HepG2 (cell line): Measurements from ENCODE around the gene TNFSF13. TPM values are rescaled to one million over a fixed set of nuclear protein-coding genes. Genes with fewer than 3 reads are reported as not detected.

Experiments
- CEBPG ChIP-seq: IDR thresholded peaks from 2 replicates; pipeline ENCODE4 v1.6.1; 2016
- DMAP1 ChIP-seq: IDR thresholded peaks from 2 replicates; pipeline ENCODE4 v1.6.1; 2016
- DRAP1 ChIP-seq: IDR thresholded peaks from 2 replicates; pipeline ENCODE4 v1.6.1; 2016; ENCODE audit warnings: missing genetic modification reagents, missing compliant biosample characterization
- FOXJ3 ChIP-seq: sonication (generic); formaldehyde crosslinking; IDR thresholded peaks from 2 replicates; pipeline ENCODE4 v1.4.0; 2020; ENCODE audit warnings: missing genetic modification reagents, mild to moderate bottlenecking, borderline replicate concordance
- HNRNPUL1 ChIP-seq: fragments of 200-400 bp; formaldehyde crosslinking; IDR thresholded peaks from 2 replicates; pipeline ENCODE4 v1.6.1; 2017; ENCODE audit warnings: low read depth, mild to moderate bottlenecking, low read length, moderate library complexity
- MAFG ChIP-seq: sonication (generic); formaldehyde crosslinking; IDR thresholded peaks from 2 replicates; pipeline ENCODE4 v1.5.1; 2020; ENCODE audit warnings: mild to moderate bottlenecking, missing genetic modification reagents
- MYC ChIP-seq: sonication (generic); formaldehyde crosslinking; IDR thresholded peaks from 2 replicates; pipeline ENCODE4 v1.9.0; 2021; ENCODE audit warnings: missing genetic modification reagents, borderline replicate concordance
- NR3C1 ChIP-seq: sonication (generic); formaldehyde crosslinking; IDR thresholded peaks from 2 replicates; pipeline ENCODE4 v1.4.0; 2020; ENCODE audit warnings: missing genetic modification reagents
- RNF219 ChIP-seq: sonication (generic); formaldehyde crosslinking; IDR thresholded peaks from 2 replicates; pipeline ENCODE4 v1.5.0; 2020; ENCODE audit warnings: mild to moderate bottlenecking, missing genetic modification reagents
- U2AF2 ChIP-seq: fragments of 200-400 bp; formaldehyde crosslinking; IDR thresholded peaks from 2 replicates; pipeline ENCODE4 v1.6.1; 2017; ENCODE audit warnings: low read depth, mild to moderate bottlenecking, low read length
- ZNF160 ChIP-seq: sonication (generic); formaldehyde crosslinking; IDR thresholded peaks from 2 replicates; pipeline ENCODE4 v1.8.0; 2022; ENCODE audit warnings: mild to moderate bottlenecking, inconsistent platforms, missing genetic modification reagents
- ZNF337 ChIP-seq: sonication (generic); formaldehyde crosslinking; IDR thresholded peaks from 2 replicates; pipeline ENCODE4 v1.5.1; 2020; ENCODE audit warnings: missing genetic modification reagents, low read depth, mild to moderate bottlenecking, borderline replicate concordance
- ZNF577 ChIP-seq: sonication (generic); formaldehyde crosslinking; IDR thresholded peaks from 2 replicates; pipeline ENCODE4 v1.4.0; 2020; ENCODE audit warnings: mild to moderate bottlenecking, low read depth, missing genetic modification reagents, borderline replicate concordance
- ZNF709 ChIP-seq: sonication (generic); formaldehyde crosslinking; IDR thresholded peaks from 2 replicates; pipeline ENCODE4 v1.5.0; 2020; ENCODE audit warnings: mild to moderate bottlenecking, missing genetic modification reagents
- ZNF713 ChIP-seq: sonication (generic); formaldehyde crosslinking; IDR thresholded peaks from 2 replicates; pipeline ENCODE4 v1.4.0; 2020; ENCODE audit warnings: mild to moderate bottlenecking, missing genetic modification reagents
- ZNF770 ChIP-seq: sonication (generic); formaldehyde crosslinking; IDR thresholded peaks from 2 replicates; pipeline ENCODE4 v1.5.0; 2020; ENCODE audit warnings: mild to moderate bottlenecking, missing genetic modification reagents
- ZNF788 ChIP-seq: sonication (generic); formaldehyde crosslinking; IDR thresholded peaks from 2 replicates; pipeline ENCODE4 v1.5.0; 2020; ENCODE audit warnings: mild to moderate bottlenecking, missing genetic modification reagents, borderline replicate concordance
- polyA plus RNA-seq, 8 experiments: library from polyadenylated mRNA; depleted of rRNA in 3 of 8; stranded (reverse) in 7 of 8; unstranded in 1 of 8; fragments of >200 nt; fragmentation: Illumina TruSeq in 4 of 8; extraction: Trizol in 4 of 8; gene quantifications; 2 replicates each; pipeline versions ENCODE4 v1.2.1 to v1.2.3, GENCODE V29; 2011 to 2016; ENCODE audit warnings: low read depth in 4 of 8, missing spikeins in 1 of 8, mixed read lengths in 1 of 8; ENCODE audit not compliant: insufficient read depth in 1 of 8
- total RNA-seq, 5 experiments: library from RNA; depleted of rRNA; stranded (reverse); fragments of >200 nt; fragmentation: Illumina TruSeq; extraction: Trizol; gene quantifications; 2 replicates each; pipeline ENCODE4 v1.2.3, GENCODE V29; 2016; ENCODE audit warnings: low read depth in 1 of 5
- TF ChIP-seq, protein P1 (sequence below), 2 experiments: fragments of 450-650 bp in 1 of 2; sonication (generic) in 1 of 2; formaldehyde crosslinking; IDR thresholded peaks; 2 replicates each; pipeline versions ENCODE4 v1.5.0 to v1.8.0; 2020 to 2022; ENCODE audit warnings: mild to moderate bottlenecking in 1 of 2, missing genetic modification reagents in 1 of 2
- TF ChIP-seq, protein P2 (sequence below): sonication (generic); formaldehyde crosslinking; IDR thresholded peaks from 2 replicates; pipeline ENCODE4 v1.5.1; 2020; ENCODE audit warnings: missing genetic modification reagents, mild to moderate bottlenecking, borderline replicate concordance
- TF ChIP-seq, protein P3 (sequence below): sonication (generic); formaldehyde crosslinking; IDR thresholded peaks from 2 replicates; pipeline ENCODE4 v1.4.0; 2020; ENCODE audit warnings: mild to moderate bottlenecking, missing genetic modification reagents

Gene TNFSF13
- total and polyA plus RNA-seq, 2 of the 13 experiments (the other 11 are each of a cell fraction or from before 2014, with no cell fraction given), result 2.5 to 3.3 TPM

GRCh38 chr17:7557147-7557764 is 1.3 kb upstream of the TNFSF13 start (continued):
- TF ChIP-seq, protein P1, sequence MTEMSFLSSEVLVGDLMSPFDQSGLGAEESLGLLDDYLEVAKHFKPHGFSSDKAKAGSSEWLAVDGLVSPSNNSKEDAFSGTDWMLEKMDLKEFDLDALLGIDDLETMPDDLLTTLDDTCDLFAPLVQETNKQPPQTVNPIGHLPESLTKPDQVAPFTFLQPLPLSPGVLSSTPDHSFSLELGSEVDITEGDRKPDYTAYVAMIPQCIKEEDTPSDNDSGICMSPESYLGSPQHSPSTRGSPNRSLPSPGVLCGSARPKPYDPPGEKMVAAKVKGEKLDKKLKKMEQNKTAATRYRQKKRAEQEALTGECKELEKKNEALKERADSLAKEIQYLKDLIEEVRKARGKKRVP (CRISPR knock-in tag; IDR thresholded peaks at IDR 0.05), result no peak
- TF ChIP-seq ZNF788 (CRISPR knock-in tag), result peak; percentile 32; the same call in 1 of the 2 replicates
- no peak for TF ChIP-seq ZNF770 (CRISPR knock-in tag)
- peak; percentile 16; the same call in 1 of the 2 replicates for TF ChIP-seq DMAP1
- no peak for TF ChIP-seq ZNF577 (CRISPR knock-in tag)
- TF ChIP-seq ZNF713 (CRISPR knock-in tag), result no peak
- TF ChIP-seq MAFG, result no peak
- no peak for TF ChIP-seq FOXJ3 (CRISPR knock-in tag)
- TF ChIP-seq, protein P2, sequence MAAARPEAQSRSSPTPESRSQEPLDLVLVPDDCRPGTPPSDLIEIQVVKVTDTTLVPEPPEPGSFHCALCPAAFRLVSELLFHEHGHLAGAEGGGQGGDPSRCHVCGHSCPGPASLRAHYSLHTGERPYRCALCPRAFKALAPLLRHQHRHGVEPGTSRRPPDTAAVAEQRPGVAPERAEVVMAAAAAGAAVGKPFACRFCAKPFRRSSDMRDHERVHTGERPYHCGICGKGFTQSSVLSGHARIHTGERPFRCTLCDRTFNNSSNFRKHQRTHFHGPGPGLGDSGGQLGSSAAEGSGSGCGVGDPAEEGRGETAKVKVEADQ (CRISPR knock-in tag), result no peak; the same call in 1 of the 2 replicates
- TF ChIP-seq ZNF160, result no peak
- TF ChIP-seq HNRNPUL1, result no peak
- TF ChIP-seq ZNF709 (CRISPR knock-in tag), result no peak
- TF ChIP-seq ZNF337 (CRISPR knock-in tag), result 0 out of 2 replicates have a peak, but pooled peaks have one; percentile 40
- TF ChIP-seq, protein P3, sequence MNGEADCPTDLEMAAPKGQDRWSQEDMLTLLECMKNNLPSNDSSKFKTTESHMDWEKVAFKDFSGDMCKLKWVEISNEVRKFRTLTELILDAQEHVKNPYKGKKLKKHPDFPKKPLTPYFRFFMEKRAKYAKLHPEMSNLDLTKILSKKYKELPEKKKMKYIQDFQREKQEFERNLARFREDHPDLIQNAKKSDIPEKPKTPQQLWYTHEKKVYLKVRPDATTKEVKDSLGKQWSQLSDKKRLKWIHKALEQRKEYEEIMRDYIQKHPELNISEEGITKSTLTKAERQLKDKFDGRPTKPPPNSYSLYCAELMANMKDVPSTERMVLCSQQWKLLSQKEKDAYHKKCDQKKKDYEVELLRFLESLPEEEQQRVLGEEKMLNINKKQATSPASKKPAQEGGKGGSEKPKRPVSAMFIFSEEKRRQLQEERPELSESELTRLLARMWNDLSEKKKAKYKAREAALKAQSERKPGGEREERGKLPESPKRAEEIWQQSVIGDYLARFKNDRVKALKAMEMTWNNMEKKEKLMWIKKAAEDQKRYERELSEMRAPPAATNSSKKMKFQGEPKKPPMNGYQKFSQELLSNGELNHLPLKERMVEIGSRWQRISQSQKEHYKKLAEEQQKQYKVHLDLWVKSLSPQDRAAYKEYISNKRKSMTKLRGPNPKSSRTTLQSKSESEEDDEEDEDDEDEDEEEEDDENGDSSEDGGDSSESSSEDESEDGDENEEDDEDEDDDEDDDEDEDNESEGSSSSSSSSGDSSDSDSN (CRISPR knock-in tag), result no peak; the same call in 1 of the 2 replicates
- 0 out of 2 replicates have a peak, but pooled peaks have one; percentile 31 for TF ChIP-seq DRAP1 (CRISPR knock-in tag)
- no peak for TF ChIP-seq RNF219 (CRISPR knock-in tag)
- no peak for TF ChIP-seq NR3C1 (CRISPR knock-in tag)
- TF ChIP-seq CEBPG (CRISPR knock-in tag), result 0 out of 2 replicates have a peak, but pooled peaks have one; percentile 6
- TF ChIP-seq MYC (CRISPR knock-in tag), result no peak; the same call in 1 of the 2 replicates
- TF ChIP-seq U2AF2, result no peak
